ENCODE measurements around the gene TET3.
A peak's percentile ranks its signal among the peaks of the same experiment; 100 is the strongest.
"Not testable (repeated sequence)": the region's sequence is repeated elsewhere in the genome, so short reads cannot be mapped to it uniquely, and the experiment has no call there.

The TET3 gene

GRCh38 chr2:73984203-73984921, at the start of gene TET3:
Gene TET3 (plus strand): TSS chr2:73984910. CDS start chr2:73986404, 1,494 bp downstream.
- peak; percentile 37 to 52 for DNase-seq (ENCODE audit: low read depth in 2 of 2)

DNA sequence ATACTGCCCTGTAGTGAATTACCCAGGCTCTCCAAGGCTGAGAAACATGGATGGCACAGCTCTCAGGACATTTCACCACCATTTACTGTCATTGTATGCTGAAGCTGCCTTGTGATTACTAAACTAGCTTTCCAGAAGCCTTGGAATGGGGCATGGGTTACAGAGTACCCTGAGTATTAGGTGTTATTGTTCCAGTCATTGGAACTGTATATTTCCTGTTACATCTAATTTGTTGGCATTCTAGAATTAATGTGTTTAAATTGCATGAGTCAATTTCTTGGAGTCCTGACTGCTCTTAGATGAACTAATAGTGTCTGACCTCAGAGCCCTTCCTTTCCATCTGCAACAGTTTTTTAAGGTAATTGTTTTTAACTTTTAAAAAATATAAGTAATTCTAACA, 49.1 kb upstream of the TET3 start:
- no peak for DNase-seq (ENCODE audit: low read depth in 2 of 2)

DNA sequence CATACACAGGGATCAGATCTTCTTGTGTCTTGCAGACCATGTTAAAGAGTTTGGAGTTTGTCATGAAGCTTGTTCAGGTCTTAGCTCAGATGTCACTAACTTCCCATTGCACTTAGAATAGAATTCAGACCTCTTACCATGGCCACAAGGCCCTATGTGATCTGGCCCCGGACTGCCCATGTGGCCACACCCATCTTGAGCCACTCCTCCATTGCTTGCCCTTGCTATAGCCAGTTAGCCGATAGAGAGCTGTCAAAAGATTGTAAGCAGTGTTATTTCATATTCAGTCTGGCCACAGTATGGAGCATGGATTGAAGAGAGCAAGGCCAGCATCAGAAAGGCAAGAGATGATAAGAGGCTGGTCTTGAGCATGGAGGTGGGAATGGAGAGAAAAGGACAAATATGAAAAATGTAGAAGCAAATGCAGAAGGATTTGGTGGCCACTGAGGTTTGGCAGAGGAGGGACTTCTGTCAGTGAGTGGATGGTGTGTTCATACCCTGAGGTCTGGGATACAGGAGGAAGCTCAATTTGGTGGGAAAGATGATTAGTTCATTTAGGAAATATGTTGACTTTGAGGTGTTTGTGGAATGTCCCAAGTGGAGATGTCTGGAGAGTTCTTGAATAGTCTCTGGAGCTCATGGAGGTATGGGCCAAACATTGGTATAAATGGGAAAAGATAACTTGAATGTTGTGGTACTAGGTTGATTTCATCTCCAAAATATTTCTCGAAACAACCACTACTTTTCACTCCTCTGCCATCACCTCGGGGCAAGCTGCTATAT, 47.4 kb upstream of the TET3 start:
- DNase-seq (ENCODE audit: low read depth in 2 of 2): no peak

GRCh38 chr2:73937899-73938298, 46.8 kb upstream of the TET3 start:
- DNase-seq (ENCODE audit: low read depth in 2 of 2): no peak

DNA sequence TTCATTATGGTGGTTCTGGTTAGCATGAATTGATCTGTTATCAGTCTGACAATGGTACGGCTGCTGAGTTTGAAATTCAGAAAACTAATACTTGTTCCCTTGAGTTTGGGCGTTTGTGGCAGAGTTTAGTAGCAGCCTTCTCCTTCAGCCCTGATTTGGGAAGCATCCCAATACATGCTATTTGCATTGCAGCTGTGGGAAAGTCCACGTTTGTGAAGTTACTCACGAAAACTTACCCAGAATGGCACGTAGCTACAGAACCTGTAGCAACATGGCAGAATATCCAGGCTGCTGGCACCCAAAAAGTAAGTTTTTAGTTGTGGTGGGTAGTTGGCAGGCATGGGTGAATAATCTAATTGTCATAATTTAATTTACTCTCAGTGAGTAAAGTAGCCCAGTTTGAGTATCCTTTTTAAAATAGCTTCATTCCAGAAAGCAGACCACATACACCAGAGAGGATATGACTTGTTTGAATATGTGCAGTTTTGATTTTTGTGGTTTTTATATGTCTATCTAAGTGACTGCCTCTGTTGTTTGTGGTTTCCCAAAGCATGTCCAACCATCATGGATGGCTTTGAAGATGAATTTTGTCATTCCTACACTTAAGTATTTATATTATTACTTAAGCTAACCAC, 45.9 kb upstream of the TET3 start:
- DNase-seq (ENCODE audit: low read depth in 2 of 2): no peak

GRCh38 chr2:73939419-73939818, 45.3 kb upstream of the TET3 start:
- DNase-seq (ENCODE audit: low read depth in 2 of 2): no peak

DNA sequence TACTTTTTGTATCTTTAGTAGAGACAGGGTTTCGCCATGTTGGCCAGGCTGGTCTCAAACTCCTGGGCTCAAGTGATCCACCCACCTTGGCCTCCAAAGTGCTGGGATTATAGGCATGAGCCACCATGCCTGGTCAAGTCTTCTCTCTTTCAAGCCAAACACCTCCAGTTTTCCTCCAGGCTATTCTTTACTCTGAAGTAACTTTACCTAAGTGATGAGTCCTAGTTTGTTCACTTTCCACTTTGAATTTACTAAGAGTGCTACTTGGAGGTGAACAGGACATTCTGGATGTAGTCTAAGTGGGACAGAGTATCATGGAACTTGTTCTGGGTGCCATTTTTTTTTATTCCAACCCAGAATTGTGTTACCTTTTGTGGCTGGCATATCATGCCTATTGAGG, 44.6 kb upstream of the TET3 start:
- not testable (repeated sequence) for DNase-seq (ENCODE audit: low read depth in 2 of 2)

GRCh38 chr2:73942664-73943063, 42.0 kb upstream of the TET3 start:
- no peak for DNase-seq (ENCODE audit: low read depth in 2 of 2)

DNA sequence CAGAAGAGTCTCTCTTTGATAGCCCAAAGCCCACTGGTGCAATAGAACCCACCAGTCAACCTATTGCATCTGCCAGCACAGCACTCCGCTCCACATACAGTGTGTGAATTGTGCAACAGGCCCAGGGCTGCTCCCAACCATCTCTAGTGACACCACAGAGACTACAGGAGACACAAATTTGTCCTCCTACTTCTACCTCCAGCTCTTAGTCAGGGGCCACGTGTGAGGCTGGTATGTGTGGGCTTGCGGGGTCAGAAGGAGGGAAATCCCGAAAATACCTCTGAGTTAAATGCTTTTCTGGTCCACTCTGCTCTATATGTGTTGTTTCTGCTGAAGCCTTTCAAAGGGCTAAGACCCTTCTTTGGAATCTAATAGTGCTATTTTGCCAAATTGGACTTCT, 40.0 kb upstream of the TET3 start:
- no peak for DNase-seq (ENCODE audit: low read depth in 2 of 2)

- DNase-seq (ENCODE audit: low read depth in 2 of 2): no peak
These were observed 38.5 kb upstream of the TET3 start for GRCh38 chr2:73946215-73946614.

DNA sequence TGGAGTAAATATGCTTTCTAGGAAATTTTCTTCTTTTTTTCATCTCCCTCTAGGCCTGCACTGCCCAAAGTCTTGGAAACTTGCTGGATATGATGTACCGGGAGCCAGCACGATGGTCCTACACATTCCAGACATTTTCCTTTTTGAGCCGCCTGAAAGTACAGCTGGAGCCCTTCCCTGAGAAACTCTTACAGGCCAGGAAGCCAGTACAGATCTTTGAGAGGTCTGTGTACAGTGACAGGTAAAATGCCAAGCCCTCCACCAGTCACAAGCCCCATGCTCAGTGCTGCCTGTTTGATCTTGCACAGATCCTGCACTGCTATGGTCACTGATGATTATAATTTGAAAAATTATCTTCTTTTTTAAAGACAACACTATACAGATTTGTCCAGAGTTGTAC, 38.0 kb upstream of the TET3 start:
- DNase-seq (ENCODE audit: low read depth in 2 of 2): no peak

- no peak for DNase-seq (ENCODE audit: low read depth in 2 of 2)
These were observed 37.2 kb upstream of the TET3 start for GRCh38 chr2:73947412-73948018.

DNA sequence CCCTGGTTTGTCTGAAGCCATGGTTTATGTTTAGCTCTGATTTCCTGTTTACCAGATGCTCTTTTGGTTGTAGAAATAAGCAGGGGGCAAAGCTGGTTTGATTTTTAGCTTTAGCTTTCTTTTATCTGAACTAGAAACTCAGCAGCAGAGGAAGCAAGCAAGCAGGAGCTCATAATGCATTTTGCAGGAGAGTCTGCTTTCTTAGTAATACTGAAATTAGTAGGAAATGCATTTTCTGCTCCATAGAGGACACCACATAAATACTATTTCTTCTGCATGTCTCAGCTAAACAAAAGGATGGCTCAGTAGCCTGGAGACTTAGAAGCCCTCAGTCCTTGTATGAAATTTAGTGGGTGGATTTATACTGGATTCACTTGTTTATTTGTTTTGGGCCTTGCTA, 34.9 kb upstream of the TET3 start:
- no peak for DNase-seq (ENCODE audit: low read depth in 2 of 2)

- no peak for DNase-seq (ENCODE audit: low read depth in 2 of 2)
These were observed 31.9 kb upstream of the TET3 start for GRCh38 chr2:73952499-73953446.

DNA sequence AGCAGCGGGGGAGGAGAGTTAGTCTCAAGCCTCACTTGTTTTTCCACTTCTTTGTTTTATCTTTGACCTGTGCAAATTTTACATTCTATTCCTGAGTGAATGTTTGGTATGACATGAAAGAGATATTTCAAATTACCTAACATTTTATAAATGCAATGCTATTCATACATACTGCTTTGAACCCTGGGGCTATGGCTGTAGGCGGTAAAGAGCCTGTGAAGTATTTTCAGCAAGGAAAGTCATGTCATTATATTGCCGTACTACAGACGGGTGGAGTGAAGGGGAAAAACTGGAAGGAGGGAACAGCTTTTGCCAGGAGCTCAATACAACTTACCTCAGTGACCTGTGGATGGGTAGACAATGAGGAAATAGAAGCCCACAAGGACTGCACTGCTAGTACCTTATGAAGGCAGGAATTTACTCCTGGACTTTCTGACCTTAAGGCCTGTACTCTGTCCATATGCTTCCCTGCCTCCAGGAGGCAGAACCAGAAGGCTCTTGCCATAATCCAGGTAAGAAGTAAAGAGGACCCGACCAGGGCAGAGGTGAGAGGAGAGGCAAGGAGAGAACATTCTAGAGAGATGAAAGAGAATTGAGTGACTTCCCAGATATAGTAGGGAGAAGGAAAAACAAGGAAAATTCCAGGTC, 28.4 kb upstream of the TET3 start:
- no peak for DNase-seq (ENCODE audit: low read depth in 2 of 2)

- no peak for DNase-seq (ENCODE audit: low read depth in 2 of 2)
These were observed 23.4 kb upstream of the TET3 start for GRCh38 chr2:73961274-73961673.

DNA sequence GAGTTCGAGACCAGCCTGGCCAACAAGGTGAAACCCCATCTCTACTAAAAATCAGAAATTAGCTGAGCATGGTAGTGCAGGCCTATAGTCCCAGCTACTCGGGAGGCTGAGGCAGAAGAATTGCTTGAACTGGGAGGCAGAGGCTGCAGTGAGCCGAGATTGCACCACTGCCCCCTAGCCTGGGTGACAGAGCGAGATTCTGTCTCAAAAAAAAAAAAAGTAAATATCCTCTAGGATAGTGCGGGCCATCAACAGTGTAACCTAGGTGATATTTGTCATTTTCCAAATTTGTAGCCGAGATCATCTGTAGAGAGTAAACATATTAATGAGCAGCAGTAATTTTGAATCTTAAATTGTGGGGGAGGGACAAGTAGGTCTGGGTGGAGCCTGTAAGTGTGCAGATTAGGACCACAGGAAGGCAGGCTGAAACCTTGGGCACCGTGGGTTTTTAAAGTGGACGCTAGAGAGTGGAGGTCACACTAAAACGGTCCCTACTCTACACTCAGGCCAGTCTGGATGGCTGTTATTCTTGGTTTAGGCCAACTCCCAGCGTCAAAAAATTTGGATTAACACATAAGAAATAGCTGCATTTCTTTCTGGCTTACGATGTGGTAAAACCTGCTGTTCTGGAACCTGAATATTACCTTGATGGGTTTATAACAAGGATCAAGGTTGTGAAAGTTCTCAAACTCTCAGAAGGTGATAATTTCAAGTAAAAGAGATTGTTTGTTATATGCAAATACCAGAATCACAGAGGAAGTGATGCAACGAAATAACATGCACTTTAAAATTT, 22.7 kb upstream of the TET3 start:
- no peak for DNase-seq (ENCODE audit: low read depth in 2 of 2)

DNA sequence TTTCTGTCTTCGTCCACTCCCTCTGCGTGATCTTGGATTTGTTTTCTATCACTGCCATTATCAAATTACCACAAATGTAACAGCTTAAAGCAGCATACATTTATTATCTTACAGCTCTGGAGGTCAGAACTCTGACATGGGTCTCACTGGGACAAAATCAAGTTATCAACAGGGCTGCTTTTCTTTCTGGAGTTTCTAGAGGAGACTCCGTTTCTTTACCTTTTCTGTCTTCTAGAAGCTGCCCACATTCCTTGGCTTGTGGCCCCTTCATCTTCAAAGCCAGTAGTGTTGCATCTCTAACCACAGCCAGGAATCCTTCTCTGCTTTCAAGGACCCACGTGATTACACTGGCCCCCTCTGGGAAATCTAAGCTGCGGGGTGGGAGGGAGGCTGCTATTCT, 21.9 kb upstream of the TET3 start:
- DNase-seq (ENCODE audit: low read depth in 2 of 2): no peak

DNA sequence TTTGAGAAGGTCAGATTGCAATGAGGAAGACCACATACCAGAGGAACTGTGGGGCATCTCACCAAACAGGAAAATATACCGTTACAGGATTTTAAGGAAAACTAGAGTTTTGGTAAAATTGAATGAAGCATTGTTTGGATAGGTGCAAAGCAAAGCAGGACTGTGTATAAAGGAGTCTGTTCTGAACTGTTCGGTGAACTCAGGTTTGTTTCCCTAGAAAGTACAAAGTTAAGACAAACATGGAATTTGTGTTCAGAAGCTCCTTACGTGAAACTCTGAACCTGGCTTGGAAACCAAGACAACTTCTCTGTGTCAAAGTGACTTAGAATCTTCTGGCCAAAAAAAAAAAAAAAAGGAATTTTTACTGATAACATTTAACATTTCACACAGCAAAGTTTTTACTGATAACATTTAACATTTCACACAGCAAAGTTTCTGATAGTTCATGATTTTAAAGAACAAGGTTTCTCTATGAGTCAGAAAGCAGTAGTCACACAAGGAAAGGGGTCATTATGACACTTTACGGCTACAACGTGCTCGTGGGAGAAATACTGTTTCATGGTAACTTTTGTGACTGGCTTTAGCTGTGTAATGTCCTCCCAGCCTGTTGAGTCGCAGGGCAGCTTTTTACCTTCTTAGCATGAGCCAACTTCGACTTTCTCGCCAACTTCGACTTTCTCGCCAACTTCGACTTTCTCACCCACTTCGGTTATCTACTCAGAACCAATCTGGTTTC, 21.2 kb upstream of the TET3 start:
- DNase-seq (ENCODE audit: low read depth in 2 of 2): no peak
